C4-2B (cell line): Measurements from ENCODE around the gene SLC22A6.

Experiments used
- ZFX ChIP-seq: fragments of 450-650 bp; IDR thresholded peaks from 2 replicates; pipeline ENCODE4 v1.6.1; 2017
- TF ChIP-seq, protein P1 (sequence below): fragments of 450-650 bp; conservative IDR thresholded peaks from 2 replicates; pipeline ENCODE4 v1.5.1; 2017; ENCODE audit warnings: mild to moderate bottlenecking

DNA sequence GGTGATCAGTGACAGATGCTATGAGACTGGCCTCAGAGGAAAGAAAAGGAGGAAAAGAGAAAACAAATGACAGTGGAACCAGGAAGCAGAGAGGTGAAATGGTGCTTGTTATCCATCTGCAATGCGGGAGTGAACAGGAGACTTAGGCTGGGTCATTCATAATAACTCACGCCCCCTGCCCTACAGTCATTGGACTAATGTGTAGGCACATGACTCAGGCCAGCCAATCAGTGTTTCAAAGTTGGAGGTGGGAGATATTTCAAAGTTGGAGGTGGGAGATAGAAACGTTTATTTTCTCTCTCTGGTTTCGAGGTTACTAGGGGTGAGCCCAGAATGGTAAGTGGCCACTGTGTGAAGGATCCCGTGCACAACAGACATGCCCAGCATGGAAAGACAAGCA lies 30.3 kb downstream of the SLC22A6 start:
- TF ChIP-seq, protein P1, sequence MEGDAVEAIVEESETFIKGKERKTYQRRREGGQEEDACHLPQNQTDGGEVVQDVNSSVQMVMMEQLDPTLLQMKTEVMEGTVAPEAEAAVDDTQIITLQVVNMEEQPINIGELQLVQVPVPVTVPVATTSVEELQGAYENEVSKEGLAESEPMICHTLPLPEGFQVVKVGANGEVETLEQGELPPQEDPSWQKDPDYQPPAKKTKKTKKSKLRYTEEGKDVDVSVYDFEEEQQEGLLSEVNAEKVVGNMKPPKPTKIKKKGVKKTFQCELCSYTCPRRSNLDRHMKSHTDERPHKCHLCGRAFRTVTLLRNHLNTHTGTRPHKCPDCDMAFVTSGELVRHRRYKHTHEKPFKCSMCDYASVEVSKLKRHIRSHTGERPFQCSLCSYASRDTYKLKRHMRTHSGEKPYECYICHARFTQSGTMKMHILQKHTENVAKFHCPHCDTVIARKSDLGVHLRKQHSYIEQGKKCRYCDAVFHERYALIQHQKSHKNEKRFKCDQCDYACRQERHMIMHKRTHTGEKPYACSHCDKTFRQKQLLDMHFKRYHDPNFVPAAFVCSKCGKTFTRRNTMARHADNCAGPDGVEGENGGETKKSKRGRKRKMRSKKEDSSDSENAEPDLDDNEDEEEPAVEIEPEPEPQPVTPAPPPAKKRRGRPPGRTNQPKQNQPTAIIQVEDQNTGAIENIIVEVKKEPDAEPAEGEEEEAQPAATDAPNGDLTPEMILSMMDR, result no peak
- no peak for TF ChIP-seq ZFX
